H1 (cell line): ENCODE data around the gene RIN2. TPM values are rescaled to one million over a fixed set of nuclear protein-coding genes. Genes with fewer than 3 reads are reported as not detected.

Source experiments
- CTCF ChIA-PET: fragments of 300-600 bp; sonication (Branson Sonifier 250); formaldehyde crosslinking; loops from one replicate; lab custom pipeline; 2021; ENCODE audit not compliant: partially characterized antibody; lab: Charles Lee
- POLR2A ChIA-PET: fragments of 300-600 bp; sonication (Branson Sonifier 250); formaldehyde crosslinking; loops from one replicate; lab custom pipeline; 2021; ENCODE audit warnings: inconsistent platforms; ENCODE audit not compliant: partially characterized antibody; lab: Charles Lee
- DNase-seq, 2 experiments: peaks; one replicate each; pipeline versions ENCODE4 v3.0.0 to v3.0.0-alpha.2; 2010 to 2022; ENCODE audit warnings: low spot score in 2 of 2, low read depth in 1 of 2, mixed read lengths in 1 of 2
- FAIRE-seq: peaks from 2 replicates; lab custom pipeline; 2011; peaks lifted over from hg19 to GRCh38; lab: Jason Lieb, UNC
- H2AFZ ChIP-seq: 2 replicates; pipeline ENCODE4 v1.8.1; 2012; ENCODE audit warnings: low read length, inconsistent platforms
- H2AK5ac ChIP-seq: 2 replicates; pipeline ENCODE4 v1.6.1; 2013; ENCODE audit warnings: low read depth, low read length
- H2BK120ac ChIP-seq: replicated peaks from 2 replicates; pipeline ENCODE3; 2013; ENCODE audit warnings: low read depth, low read length, inconsistent platforms
- H2BK12ac ChIP-seq: 2 replicates; pipeline ENCODE4 v1.6.1; 2013; ENCODE audit warnings: low read depth, low read length
- H2BK15ac ChIP-seq: 2 replicates; pipeline ENCODE4 v1.6.1; 2013; ENCODE audit warnings: low read length
- H2BK20ac ChIP-seq: 2 replicates; pipeline ENCODE4 v1.6.1; 2013; ENCODE audit warnings: low read length
- H2BK5ac ChIP-seq: 2 replicates; pipeline ENCODE4 v1.6.1; 2013; ENCODE audit warnings: low read depth, low read length
- H3K14ac ChIP-seq: 2 replicates; pipeline ENCODE4 v1.6.1; 2013; ENCODE audit warnings: inconsistent platforms; ENCODE audit not compliant: insufficient read length
- H3K18ac ChIP-seq: 2 replicates; pipeline ENCODE4 v1.6.1; 2013; ENCODE audit warnings: low read length; ENCODE audit errors: extremely low read depth
- H3K23ac ChIP-seq: 2 replicates; pipeline ENCODE4 v1.6.1; 2013; ENCODE audit warnings: inconsistent platforms; ENCODE audit not compliant: insufficient read length
- H3K23me2 ChIP-seq: 2 replicates; pipeline ENCODE4 v1.6.1; 2013; ENCODE audit warnings: low read depth, low read length
- H3K27ac ChIP-seq: 2 replicates; pipeline ENCODE4 v1.6.1; 2011; ENCODE audit warnings: low read depth, low read length, inconsistent platforms
- H3K27me3 ChIP-seq, 4 experiments: replicated peaks in 1 of 4; 1 replicate in 1 of 4; 2 replicates in 3 of 4; pipeline versions ENCODE4 v1.6.1 to v1.8.1; 2011 to 2013; ENCODE audit warnings: low read length in 3 of 4, mild to moderate bottlenecking in 3 of 4, inconsistent platforms in 2 of 4, mixed read lengths in 2 of 4, moderate library complexity in 1 of 4; ENCODE audit not compliant: control insufficient read depth in 3 of 4, insufficient read depth in 3 of 4; ENCODE audit errors: extremely low read depth in 1 of 4
- H3K36me3 ChIP-seq, 4 experiments: 2 replicates each; pipeline versions ENCODE4 v1.6.1 to v1.8.1; 2011 to 2013; ENCODE audit warnings: mild to moderate bottlenecking in 4 of 4, low read length in 3 of 4, moderate library complexity in 2 of 4, control low read depth in 1 of 4, inconsistent platforms in 1 of 4; ENCODE audit not compliant: insufficient read depth in 4 of 4, control insufficient read depth in 2 of 4
- H3K4ac ChIP-seq: replicated peaks from 2 replicates; pipeline ENCODE3; 2013; ENCODE audit warnings: low read length, low read depth, mixed read lengths, inconsistent platforms; ENCODE audit not compliant: insufficient read length
- H3K4me1 ChIP-seq, 4 experiments: replicated peaks in 1 of 4; 1 replicate in 1 of 4; 2 replicates in 3 of 4; pipeline versions ENCODE4 v1.6.1 to v1.8.1; 2011 to 2013; ENCODE audit warnings: low read length in 3 of 4, inconsistent platforms in 2 of 4, mixed read lengths in 1 of 4; ENCODE audit not compliant: insufficient read depth in 4 of 4, control insufficient read depth in 3 of 4
- H3K4me2 ChIP-seq, 2 experiments: 2 replicates each; pipeline versions ENCODE4 v1.6.1 to v1.8.1; 2011 to 2013; ENCODE audit warnings: low read depth in 2 of 2, low read length in 2 of 2, control low read depth in 1 of 2, inconsistent platforms in 1 of 2, mild to moderate bottlenecking in 1 of 2; ENCODE audit not compliant: insufficient read depth in 1 of 2
- H3K4me3 ChIP-seq, 4 experiments: fragments of 200-600, 300-600 bp in 1 of 4; sonication (generic), shearing (Covaris generic), sonication (Bioruptor Twin) in 1 of 4; 2 replicates each; pipeline versions ENCODE4 v1.5.1 to v1.8.1; 2011 to 2016; ENCODE audit warnings: low read length in 4 of 4, low read depth in 3 of 4, control low read depth in 2 of 4, inconsistent platforms in 2 of 4, mild to moderate bottlenecking in 2 of 4, mixed read lengths in 1 of 4, moderate library complexity in 1 of 4; ENCODE audit not compliant: insufficient read depth in 2 of 4; ENCODE audit errors: extremely low read depth in 1 of 4
- H3K56ac ChIP-seq: replicated peaks from 2 replicates; pipeline ENCODE3; 2013; ENCODE audit warnings: low read depth, mild to moderate bottlenecking, mixed read lengths, low read length, inconsistent platforms; ENCODE audit not compliant: insufficient read length
- H3K79me1 ChIP-seq: 2 replicates; pipeline ENCODE4 v1.6.1; 2013; ENCODE audit warnings: low read depth, low read length, control low read depth
- H3K79me2 ChIP-seq, 2 experiments: 2 replicates each; pipeline versions ENCODE4 v1.6.1 to v1.8.1; 2012 to 2013; ENCODE audit warnings: low read length in 2 of 2, mild to moderate bottlenecking in 2 of 2, inconsistent platforms in 1 of 2; ENCODE audit not compliant: insufficient read depth in 2 of 2, control insufficient read depth in 1 of 2
- H3K9ac ChIP-seq, 4 experiments: replicated peaks in 1 of 4; 1 replicate in 1 of 4; 2 replicates in 3 of 4; pipeline versions ENCODE4 v1.6.1 to v1.8.1; 2011 to 2013; ENCODE audit warnings: low read depth in 3 of 4, low read length in 3 of 4, control low read depth in 2 of 4, mild to moderate bottlenecking in 2 of 4, moderate library complexity in 2 of 4, inconsistent platforms in 1 of 4; ENCODE audit errors: extremely low read depth in 1 of 4
- H3K9me3 ChIP-seq, 2 experiments: 2 replicates each; pipeline versions ENCODE4 v1.6.1 to v1.8.1; 2012 to 2013; ENCODE audit warnings: mild to moderate bottlenecking in 2 of 2, moderate library complexity in 2 of 2, control low read depth in 1 of 2, inconsistent platforms in 1 of 2, low read depth in 1 of 2, low read length in 1 of 2, mixed read lengths in 1 of 2; ENCODE audit not compliant: insufficient read depth in 2 of 2
- H4K20me1 ChIP-seq, 2 experiments: replicated peaks in 1 of 2; 2 replicates each; pipeline versions ENCODE3 to v1.8.1; 2011 to 2013; ENCODE audit warnings: inconsistent platforms in 2 of 2, low read length in 2 of 2, mild to moderate bottlenecking in 1 of 2; ENCODE audit not compliant: insufficient read depth in 2 of 2, control insufficient read depth in 1 of 2
- H4K5ac ChIP-seq: 2 replicates; pipeline ENCODE4 v1.6.1; 2013; ENCODE audit warnings: low read length, low read depth, mixed read lengths, inconsistent platforms; ENCODE audit not compliant: insufficient read length
- H4K8ac ChIP-seq: 2 replicates; pipeline ENCODE4 v1.8.0; 2013; ENCODE audit warnings: mild to moderate bottlenecking, moderate library complexity, low read length, inconsistent platforms; ENCODE audit not compliant: insufficient read depth; ENCODE audit errors: extremely low read depth
- H4K91ac ChIP-seq: replicated peaks from 2 replicates; pipeline ENCODE3; 2013; ENCODE audit warnings: low read length, mixed read lengths, inconsistent platforms; ENCODE audit not compliant: insufficient read length
- CTBP2 ChIP-seq: IDR thresholded peaks from 2 replicates; pipeline ENCODE4 v1.7.0; 2011; ENCODE audit warnings: borderline replicate concordance, mild to moderate bottlenecking, moderate library complexity, mixed read lengths, low read length; ENCODE audit not compliant: insufficient read depth, insufficient read length
- EGR1 ChIP-seq: IDR thresholded peaks from 2 replicates; pipeline ENCODE4 v1.6.1; 2011; ENCODE audit warnings: low read depth, low read length, borderline replicate concordance
- FOSL1 ChIP-seq: IDR thresholded peaks from 2 replicates; pipeline ENCODE4 v1.6.1; 2011; ENCODE audit warnings: mild to moderate bottlenecking, low read depth, low read length, moderate library complexity; ENCODE audit not compliant: insufficient read depth
- HDAC2 ChIP-seq, 2 experiments: fragments of 300-600 bp in 1 of 2; sonication (generic) in 1 of 2; IDR thresholded peaks; 2 replicates each; pipeline ENCODE4 v1.6.1; 2011 to 2012; ENCODE audit warnings: low read depth in 2 of 2, low read length in 2 of 2, mild to moderate bottlenecking in 2 of 2, moderate library complexity in 2 of 2, borderline replicate concordance in 1 of 2, inconsistent platforms in 1 of 2
- MAX ChIP-seq: IDR thresholded peaks from 2 replicates; pipeline ENCODE4 v1.6.1; 2012; ENCODE audit warnings: inconsistent platforms
- NRF1 ChIP-seq: IDR thresholded peaks from 2 replicates; pipeline ENCODE4 v1.6.1; 2011; ENCODE audit warnings: mild to moderate bottlenecking, low read depth, low read length, improper control_type of control experiment
- POLR2A ChIP-seq, 2 experiments: IDR thresholded peaks; 1 replicate in 1 of 2; 2 replicates in 1 of 2; pipeline ENCODE4 v1.6.1; 2011; ENCODE audit warnings: low read depth in 2 of 2, low read length in 2 of 2, mild to moderate bottlenecking in 2 of 2; ENCODE audit errors: control extremely low read depth in 1 of 2
- RAD21 ChIP-seq, 2 experiments: IDR thresholded peaks in 1 of 2; conservative IDR thresholded peaks in 1 of 2; 2 replicates each; pipeline ENCODE4 v1.6.1; 2011; ENCODE audit warnings: low read depth in 2 of 2, low read length in 2 of 2, improper control_type of control experiment in 1 of 2, inconsistent platforms in 1 of 2, mild to moderate bottlenecking in 1 of 2, moderate library complexity in 1 of 2
- RBBP5 ChIP-seq: IDR thresholded peaks from 2 replicates; pipeline ENCODE4 v1.7.1; 2012; ENCODE audit warnings: low read depth, mild to moderate bottlenecking, inconsistent platforms, low read length, moderate library complexity, borderline replicate concordance
- RFX5 ChIP-seq: IDR thresholded peaks from 2 replicates; pipeline ENCODE4 v1.6.1; 2011; ENCODE audit warnings: low read depth, low read length, improper control_type of control experiment, borderline replicate concordance
- SP2 ChIP-seq: IDR thresholded peaks from 2 replicates; pipeline ENCODE4 v1.6.1; 2012; ENCODE audit warnings: mild to moderate bottlenecking, low read length, inconsistent platforms
- YY1 ChIP-seq: IDR thresholded peaks from 2 replicates; pipeline ENCODE4 v1.6.1; 2011; ENCODE audit warnings: low read depth, mild to moderate bottlenecking, low read length
- WGBS, 2 experiments: shearing (Covaris generic) in 1 of 2; methylation state at CpG; one replicate each; pipeline versions ENCODE4 v1.1.6 to v1.1.7; 2013 to 2015; ENCODE audit warnings: low lambda C conversion rate in 2 of 2, mixed read lengths in 2 of 2, inconsistent platforms in 1 of 2, low coverage in 1 of 2, missing lambda C conversion rate in 1 of 2; ENCODE audit not compliant: insufficient replicate concordance in 2 of 2, insufficient coverage in 1 of 2, insufficient read length in 1 of 2; ENCODE audit errors: extremely low coverage in 1 of 2, missing lambda C conversion rate in 1 of 2; 5-methylcytosine and 5-hydroxymethylcytosine counted together
- polyA plus RNA-seq, 7 experiments: library from polyadenylated mRNA; depleted of rRNA in 3 of 7; stranded (reverse) in 5 of 7; unstranded in 2 of 7; fragments of >200 nt in 5 of 7; fragments of 200-250 nt in 2 of 7; gene quantifications; 1 replicate in 5 of 7; 2 replicates in 1 of 7; 4 replicates in 1 of 7; pipeline versions ENCODE4 v1.2.1 to v1.2.3, GENCODE V29; 2011 to 2013; ENCODE audit warnings: missing spikeins in 2 of 7, mixed read lengths in 2 of 7
- total RNA-seq: library from RNA; stranded (reverse); fragmentation: NEBNext Ultra II Directional; extraction: Animal tissue kit (Norgen Biotek cat#: 25700); gene quantifications from 2 replicates; pipeline ENCODE4 v1.2.1, GENCODE V29; 2021

The RIN2 gene
- total and polyA plus RNA-seq, 2 of the 8 experiments (the other 6 are each of a cell fraction or from before 2014, with no cell fraction given) = 0.20 to 1.3 TPM

GRCh38 chr20:19741924-19742323 is 16.1 kb upstream of the RIN2 start:
- CTCF ChIA-PET = interaction anchor here (1.3 kb wide), 1 partner anchor 15 kb away, joined by 3 read pairs; no protein-coding TSS in a partner anchor
- POLR2A ChIA-PET = no interaction called here
- Histone ChIP-seq H3K23me2 (no peaks in the 10 kb centered on the region), H3K9ac (no peak overlapping the region), H3K9me3 (peaks cover 4 to 9% of the 10 kb centered on the region in 2 experiments; a peak in 2 of 4 replicates), H2BK15ac (no peak overlapping the region), H3K36me3 (no peaks in the 10 kb centered on the region), H3K4me1 (peaks cover 0 to 5% (median under 1%) of the 10 kb centered on the region in 4 experiments; a peak in 2 of 7 replicates), H3K56ac (no peak overlapping the region), H2BK12ac (no peak overlapping the region), H3K4me2 (no peak overlapping the region), H4K5ac (no peak overlapping the region), H3K18ac (no peak overlapping the region), H4K8ac (no peak overlapping the region), H2BK120ac (no peak overlapping the region), H3K14ac (no peak overlapping the region), H2AFZ (no peak overlapping the region), H3K27me3 (no peaks in the 10 kb centered on the region; a peak in 1 of 7 replicates), H4K91ac (no peak overlapping the region), H3K79me1 (no peaks in the 10 kb centered on the region; the same call in 1 of the 2 replicates), H2BK20ac (no peak overlapping the region), H3K4me3 (no peak overlapping the region), H2AK5ac (no peak overlapping the region), H3K79me2 (no peaks in the 10 kb centered on the region), H3K23ac (no peak overlapping the region), H3K27ac (no peak overlapping the region), H4K20me1 (no peaks in the 10 kb centered on the region), H3K4ac (no peak overlapping the region), H2BK5ac (no peak overlapping the region)
- 92% methylated on average over 2 of the region's 2 CpGs; no CpG with 5 or more reads in 1 of the 2 experiments for WGBS, 2 experiments
- DNase-seq (no peak), FAIRE-seq (no peak)
- TF ChIP-seq RAD21 (IDR thresholded peaks at IDR 0.05 in 1 of 2, conservative IDR thresholded peaks at IDR 0.05 in 1 of 2; ENCODE audit: low read depth in 2 of 2, low read length in 2 of 2) (no peak), FOSL1 (no peak), MAX (no peak), YY1 (no peak), NRF1 (no peak), SP2 (no peak), CTBP2 (no peak), RFX5 (no peak), HDAC2 (IDR thresholded peaks at IDR 0.05; ENCODE audit: borderline replicate concordance in 1 of 2, low read depth in 2 of 2, low read length in 2 of 2) (no peak), POLR2A (IDR thresholded peaks at IDR 0.05; ENCODE audit: control extremely low read depth in 1 of 2, low read depth in 2 of 2, low read length in 2 of 2) (no peak), RBBP5 (no peak), EGR1 (no peak)
